ENCODE data around the gene FZD2. TPM values are rescaled to one million over a fixed set of nuclear protein-coding genes. Genes with fewer than 3 reads are reported as not detected.

FZD2 gene
- total and polyA plus RNA-seq, 2 of the 13 experiments (the other 11 are each of a cell fraction or from before 2014, with no cell fraction given): 0.07 to 0.13 TPM

GRCh38 chr17:44533533-44534246, 23.6 kb upstream of the FZD2 start (continued):
- TF ChIP-seq AFF4 (CRISPR knock-in tag; IDR thresholded peaks at IDR 0.05) (no peak), ZKSCAN5 (CRISPR knock-in tag; IDR thresholded peaks at IDR 0.05) (peak; percentile 25; the same call in 1 of the 2 replicates), PRDM15 (CRISPR knock-in tag; IDR thresholded peaks at IDR 0.05) (no peak), PCBP1 (IDR thresholded peaks at IDR 0.05; ENCODE audit: borderline replicate concordance, low read depth, low read length) (no peak), ZNF331 (CRISPR knock-in tag; IDR thresholded peaks at IDR 0.05) (peak; percentile 64; the same call in 1 of the 2 replicates), BCL6 (CRISPR knock-in tag; IDR thresholded peaks at IDR 0.05) (peak; percentile 50; the same call in 1 of the 2 replicates), FIP1L1 (IDR thresholded peaks at IDR 0.05; ENCODE audit: borderline replicate concordance, insufficient read depth, low read depth, low read length) (no peak), SP1 (IDR thresholded peaks at IDR 0.05) (no peak), SP1 (CRISPR knock-in tag; IDR thresholded peaks at IDR 0.05) (no peak), DPF2 (CRISPR knock-in tag; IDR thresholded peaks at IDR 0.05; ENCODE audit: borderline replicate concordance, low read depth) (no peak), ZBTB4 (CRISPR knock-in tag; IDR thresholded peaks at IDR 0.05; ENCODE audit: borderline replicate concordance) (no peak), USF2 (IDR thresholded peaks at IDR 0.05; ENCODE audit: low read depth, low read length) (no peak), USF2 (CRISPR knock-in tag; IDR thresholded peaks at IDR 0.05; ENCODE audit: borderline replicate concordance) (no peak), NRL (CRISPR knock-in tag; IDR thresholded peaks at IDR 0.05; ENCODE audit: borderline replicate concordance) (0 out of 2 replicates have a peak, but pooled peaks have one; percentile 50), REPIN1 (CRISPR knock-in tag; IDR thresholded peaks at IDR 0.05; ENCODE audit: borderline replicate concordance, low read depth) (peak; percentile 21; the same call in 1 of the 2 replicates)
